Measurements from ENCODE around the gene CEBPZOS.

The CEBPZOS gene

DNA sequence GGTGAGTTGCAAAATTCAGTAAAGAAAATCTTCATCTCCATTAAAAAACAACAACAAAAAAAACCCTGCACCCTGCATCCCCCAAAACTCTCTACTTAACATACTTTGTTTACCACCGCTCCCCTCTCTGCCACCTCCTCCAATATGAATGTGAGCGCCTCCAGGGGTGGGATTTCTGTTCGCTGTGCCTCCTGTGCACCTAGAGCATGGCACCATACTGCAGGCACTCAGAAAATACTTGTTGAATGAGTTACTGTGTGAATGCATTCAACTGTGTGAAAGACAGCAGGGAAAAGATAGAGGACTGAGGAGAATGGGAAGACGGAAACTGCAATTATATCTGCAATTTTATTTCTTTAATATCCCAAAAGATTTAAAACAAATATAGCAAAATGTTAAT lies 30.6 kb downstream of the CEBPZOS start:
- in situ Hi-C loops (cut with MboI; ENCODE audit: low pct_unique_long_range_greater_than_20kb, low sequenced_read_pairs), result no loop called here
- DNase-seq, result no peak

DNA sequence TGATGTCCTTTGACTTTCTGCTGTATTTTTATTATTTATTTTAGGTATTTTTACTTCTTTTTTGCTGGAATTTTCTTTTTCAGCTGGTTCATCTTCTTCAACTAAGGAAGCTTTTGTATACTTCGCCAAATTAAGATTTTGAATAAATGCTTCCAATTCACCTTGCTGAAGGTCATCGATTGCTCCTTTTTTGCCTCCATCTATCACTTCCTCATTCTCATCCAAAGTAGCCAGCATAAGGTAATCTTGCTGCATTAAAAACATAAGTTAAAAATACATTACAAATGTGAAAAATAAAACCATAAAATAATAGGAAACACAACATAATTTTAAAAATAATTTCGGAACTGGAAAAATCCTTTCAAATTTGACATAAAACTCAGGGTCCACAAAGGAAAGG lies 32.5 kb downstream of the CEBPZOS start:
- in situ Hi-C loops (cut with MboI; ENCODE audit: low pct_unique_long_range_greater_than_20kb, low sequenced_read_pairs), result no loop called here
- no peak for DNase-seq

DNA sequence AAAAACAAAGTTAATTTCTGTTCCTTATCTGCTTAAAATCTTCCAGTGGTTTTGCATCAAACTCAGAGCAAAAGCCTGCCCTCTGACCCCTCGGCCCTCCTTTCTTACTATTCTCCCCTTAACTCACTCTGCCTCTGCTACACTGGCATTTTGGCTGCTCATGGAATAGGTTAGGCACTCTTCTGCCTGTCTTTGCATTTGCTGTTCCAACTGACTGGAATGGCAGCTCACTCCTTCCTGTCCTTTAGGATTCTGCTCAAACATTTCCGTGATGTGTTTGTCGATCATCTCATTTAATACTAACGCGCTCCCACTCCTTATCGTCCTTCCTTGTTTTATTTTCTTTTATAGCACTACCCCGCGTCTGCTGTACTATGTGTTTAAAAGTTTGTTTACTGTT lies 34.3 kb downstream of the CEBPZOS start:
- no peak for DNase-seq

DNA sequence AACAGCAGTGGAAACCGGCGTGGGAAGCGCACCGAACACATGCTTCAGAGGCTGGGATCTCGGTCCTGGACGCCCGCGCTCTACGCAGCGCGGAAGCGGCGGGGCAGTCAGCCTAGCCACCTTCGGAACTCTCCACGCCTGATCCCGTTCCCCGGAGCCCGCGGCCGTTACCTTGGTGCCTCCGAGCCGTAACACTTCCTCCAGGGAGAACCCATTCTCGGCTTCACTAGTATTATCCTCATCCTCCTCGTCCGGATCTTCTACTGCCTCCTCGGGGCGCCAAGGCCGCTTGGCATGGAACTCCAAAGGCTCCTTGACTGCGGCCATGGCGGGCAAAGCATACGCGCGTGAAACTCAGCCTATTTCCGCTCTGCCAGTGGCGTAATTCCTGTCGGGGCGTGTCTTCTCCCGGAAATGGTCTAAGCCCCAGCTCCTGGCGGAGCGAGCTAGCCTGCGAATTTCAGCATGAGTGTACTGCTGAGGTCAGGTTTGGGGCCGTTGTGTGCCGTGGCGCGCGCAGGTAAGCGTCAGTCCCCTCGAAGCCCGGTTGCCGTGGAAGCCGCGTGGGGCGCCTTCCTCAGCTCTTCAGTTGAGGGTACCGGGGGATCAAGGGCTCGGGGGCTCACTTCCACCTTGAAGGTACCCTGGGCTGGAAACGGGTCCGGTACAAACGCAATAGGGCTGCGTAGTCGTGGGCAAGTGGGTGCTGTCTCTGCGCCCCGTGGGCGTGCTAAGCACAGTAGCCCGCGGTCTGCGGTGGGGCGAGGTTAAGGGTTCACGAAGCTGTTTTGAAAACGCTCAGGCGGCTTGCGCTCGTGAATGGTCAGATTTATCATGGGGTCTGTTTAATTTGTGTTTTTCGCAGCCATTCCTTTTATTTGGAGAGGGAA lies 35.2 kb downstream of the CEBPZOS start, which contains the start of the genes CEBPZ and NDUFAF7:
Gene CEBPZ (minus strand): TSS at position 356 of the 890 bp plus-strand sequence. CDS start 29 bp downstream, at position 327.
Gene NDUFAF7 (plus strand): TSS at position 418 of the 890 bp plus-strand sequence. CDS start 48 bp downstream, at position 466.
- DNase-seq, result peak; percentile 89
- in situ Hi-C loops (cut with MboI; ENCODE audit: low pct_unique_long_range_greater_than_20kb, low sequenced_read_pairs), result no loop called here

More for the DNA sequence above, 34.3 kb downstream of the CEBPZOS start:
- in situ Hi-C loops (cut with MboI; ENCODE audit: low pct_unique_long_range_greater_than_20kb, low sequenced_read_pairs), result no loop called here

DNA sequence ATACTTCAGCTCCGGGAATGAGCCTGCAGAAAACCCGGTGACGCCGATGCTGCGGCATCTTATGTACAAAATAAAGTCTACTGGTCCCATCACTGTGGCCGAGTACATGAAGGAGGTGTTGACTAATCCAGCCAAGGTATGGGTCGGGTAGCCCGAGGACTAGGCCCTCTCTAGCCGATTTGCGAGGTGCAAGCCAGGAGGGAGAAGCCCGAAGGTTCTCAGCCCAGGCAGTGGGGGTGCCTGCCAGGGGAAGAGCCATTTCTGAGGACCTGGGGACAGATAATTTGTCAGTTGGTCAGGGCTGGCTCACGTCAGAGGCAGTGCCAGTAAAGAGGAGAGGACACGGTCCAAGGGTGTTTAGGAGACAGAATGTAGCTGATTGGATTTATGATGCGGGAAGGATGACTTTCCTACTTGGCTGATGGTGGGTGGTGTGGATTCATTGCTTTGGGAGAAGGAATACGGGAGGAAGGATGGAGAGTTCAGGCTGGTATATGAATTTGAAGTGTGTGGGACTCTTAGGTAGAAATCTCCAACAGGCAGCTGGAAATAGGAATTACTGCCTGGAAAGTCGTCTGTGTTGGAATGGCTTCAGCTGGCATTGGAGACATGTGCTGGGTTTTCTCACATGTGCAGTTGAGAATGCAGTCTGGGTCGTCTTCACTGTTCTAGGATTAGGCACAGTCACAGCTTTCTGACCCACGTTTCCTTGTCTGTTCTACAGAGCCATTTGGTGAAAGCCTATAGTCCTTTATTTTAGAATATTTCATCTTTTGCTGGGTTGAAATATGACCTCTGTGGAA lies 36.0 kb downstream of the CEBPZOS start:
- no peak for DNase-seq
- in situ Hi-C loops (cut with MboI; ENCODE audit: low pct_unique_long_range_greater_than_20kb, low sequenced_read_pairs), result no loop called here

DNA sequence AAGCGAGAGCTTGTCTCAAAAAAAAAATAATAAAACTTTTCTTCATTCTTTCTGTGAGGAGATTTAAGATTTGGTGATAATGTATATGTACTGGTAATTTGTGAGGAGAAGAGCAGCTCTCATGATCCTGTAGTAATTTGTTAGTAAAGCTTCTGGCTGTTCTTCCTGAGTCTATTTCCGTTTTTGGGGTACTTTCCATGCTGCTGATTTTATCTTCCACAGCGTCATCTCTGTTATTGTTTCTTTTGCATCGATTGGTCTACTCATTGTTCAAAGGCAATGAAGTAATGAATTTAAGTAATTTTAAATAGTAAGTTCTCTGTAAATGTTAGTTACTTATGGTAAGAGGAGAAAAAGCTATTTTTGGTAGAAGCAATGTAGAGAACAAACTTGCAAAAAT lies 47.1 kb downstream of the CEBPZOS start:
- in situ Hi-C loops (cut with MboI; ENCODE audit: low pct_unique_long_range_greater_than_20kb, low sequenced_read_pairs), result no loop called here
- no peak for DNase-seq

DNA sequence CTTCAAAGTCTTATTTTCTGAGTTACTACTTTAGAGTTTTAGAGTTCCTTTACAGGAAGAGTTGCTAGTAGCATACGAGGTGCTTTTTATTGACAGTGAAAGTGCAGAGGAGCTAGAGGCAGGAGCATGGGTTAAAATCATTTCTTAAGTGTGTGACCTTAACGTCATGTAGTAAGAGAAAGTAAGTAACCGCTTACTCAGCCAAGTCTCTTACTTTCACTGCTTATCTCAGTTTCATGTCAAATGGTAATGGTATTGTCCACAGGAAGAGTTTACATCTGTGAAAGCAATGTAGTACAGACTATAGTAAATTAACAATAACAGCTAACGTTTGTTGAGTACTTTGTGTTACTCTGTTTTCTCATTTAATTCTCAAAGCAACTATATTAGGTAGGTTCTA lies 47.7 kb downstream of the CEBPZOS start:
- in situ Hi-C loops (cut with MboI; ENCODE audit: low pct_unique_long_range_greater_than_20kb, low sequenced_read_pairs), result no loop called here
- no peak for DNase-seq

DNA sequence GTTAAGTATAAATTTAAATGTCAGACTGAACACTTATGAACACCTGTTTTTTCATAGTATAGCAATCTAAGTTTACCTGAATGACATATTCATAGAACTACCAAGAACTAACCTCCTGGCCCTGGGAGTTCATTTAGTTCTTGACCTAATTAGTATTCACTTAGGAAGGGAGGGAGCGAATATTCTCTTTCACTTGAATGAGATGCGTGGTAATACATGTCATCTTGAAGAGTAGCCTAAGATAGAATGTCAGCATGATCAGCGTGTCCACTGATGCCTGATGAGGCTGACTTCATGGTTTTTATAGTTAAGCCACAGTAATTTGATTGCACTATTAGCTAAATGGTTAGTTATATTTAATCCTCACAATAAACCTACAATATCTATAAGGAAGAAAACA lies 48.5 kb downstream of the CEBPZOS start:
- in situ Hi-C loops (cut with MboI; ENCODE audit: low pct_unique_long_range_greater_than_20kb, low sequenced_read_pairs), result no loop called here
- DNase-seq, result no peak

DNA sequence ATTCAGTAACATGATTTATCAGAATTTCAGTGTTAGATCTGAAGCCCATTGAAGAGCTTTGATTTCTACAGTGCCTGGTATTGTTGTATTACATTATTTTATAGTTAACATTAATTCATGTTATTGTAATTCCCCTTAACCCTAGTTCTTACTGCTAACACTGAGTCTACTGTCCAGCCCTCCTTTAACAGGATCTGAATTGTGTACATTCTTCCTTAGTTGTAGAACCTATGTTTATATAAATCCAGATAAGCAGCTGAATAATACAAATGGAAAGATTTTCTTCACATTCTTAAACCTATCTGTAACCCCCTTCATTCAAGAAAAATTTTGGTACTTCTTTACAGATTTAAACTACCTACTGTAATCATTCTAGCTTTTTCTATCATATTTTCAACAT lies 49.9 kb downstream of the CEBPZOS start:
- no peak for DNase-seq
- in situ Hi-C loops (cut with MboI; ENCODE audit: low pct_unique_long_range_greater_than_20kb, low sequenced_read_pairs), result no loop called here

DNA sequence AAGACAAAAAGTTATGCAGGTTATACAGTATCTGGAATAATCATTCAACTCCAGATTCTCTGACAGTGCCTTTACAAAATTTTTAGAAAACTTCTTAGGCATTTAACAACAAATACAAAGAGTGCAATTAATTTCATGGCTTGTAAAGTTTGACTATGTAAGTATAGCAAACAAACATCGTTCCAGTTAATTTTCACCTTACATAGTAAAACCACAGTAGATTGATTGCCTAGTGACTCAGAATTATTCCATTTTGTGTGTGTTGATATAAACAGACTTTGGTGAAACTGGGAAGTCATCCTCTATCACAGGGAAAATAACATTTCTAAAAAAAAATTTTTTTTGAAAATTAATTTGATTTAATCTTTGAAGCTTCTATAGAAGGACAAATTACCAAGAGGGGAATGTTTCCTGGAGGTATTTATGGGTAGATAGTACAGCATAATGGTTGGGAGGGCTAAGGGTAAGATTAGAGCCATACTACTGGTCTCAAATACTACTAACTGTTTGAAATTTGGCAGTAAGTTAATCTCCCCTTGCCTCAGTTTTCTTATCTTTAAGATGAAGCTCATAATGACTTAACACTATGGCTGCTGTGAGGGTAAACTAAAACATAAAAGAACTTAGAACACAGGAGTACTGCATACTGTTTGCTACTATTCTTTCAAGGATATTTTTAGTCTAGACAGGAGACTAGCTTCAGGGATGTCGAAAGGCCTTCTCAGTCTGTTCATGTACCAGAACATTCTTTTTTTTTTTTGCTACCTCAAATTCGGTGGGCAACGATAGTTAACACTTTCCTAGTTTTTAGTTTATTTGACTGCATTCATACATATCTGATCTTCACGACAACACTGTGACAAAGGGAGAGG lies 54.8 kb downstream of the CEBPZOS start:
- in situ Hi-C loops (cut with MboI; ENCODE audit: low pct_unique_long_range_greater_than_20kb, low sequenced_read_pairs), result no loop called here
- DNase-seq, result no peak

All from KBM-7 (cell line).